Measurements from ENCODE around the gene APLP1.

DNA sequence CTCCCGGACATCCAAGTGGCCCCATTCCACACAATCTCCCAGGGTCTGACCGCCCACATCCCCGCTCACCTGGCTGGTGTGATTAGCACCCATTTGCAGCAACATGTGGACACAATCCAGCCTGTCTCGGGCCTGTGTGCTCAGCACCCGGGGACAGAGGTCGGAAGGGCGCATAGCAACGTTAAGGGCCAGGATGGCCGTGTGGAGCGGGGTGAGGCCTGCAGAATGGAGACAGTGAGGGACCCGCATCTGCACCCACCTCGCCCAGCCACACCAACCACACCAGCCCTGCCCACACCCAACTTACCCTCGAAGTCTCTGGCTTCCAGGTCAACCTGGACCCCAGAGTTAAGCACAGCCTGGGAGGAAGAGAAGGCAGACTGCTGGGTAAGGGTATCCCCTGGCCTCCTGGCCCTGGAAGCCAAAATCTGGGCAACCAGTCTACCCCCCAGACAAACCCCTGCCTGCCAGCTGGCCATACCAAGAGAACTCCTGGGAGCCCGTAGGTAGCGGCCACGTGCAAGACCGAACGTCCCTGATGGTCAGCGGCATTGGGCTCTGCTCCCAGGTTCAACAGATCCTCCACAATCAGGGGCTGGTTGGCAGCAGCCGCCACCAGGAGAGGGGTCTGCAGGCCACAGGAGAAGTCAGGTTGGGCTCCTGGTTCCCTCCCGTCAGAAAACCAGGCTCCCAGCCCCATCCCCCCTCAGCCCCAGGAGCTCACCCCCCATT, 27.7 kb downstream of the APLP1 start:
- TF ChIP-seq POLR2AphosphoS5 (IDR thresholded peaks at IDR 0.05; ENCODE audit: borderline replicate concordance, low read depth, low read length) (no peak), EZH2 (IDR thresholded peaks at IDR 0.05) (no peak), FOXP2 (optimal IDR thresholded peaks at IDR 0.05; ENCODE audit: control extremely low read depth, extremely low read length, insufficient read depth) (no peak)

Measured in SK-N-MC (cell line).